Measurements from ENCODE around the gene HOXC4. TPM values are rescaled to one million over a fixed set of nuclear protein-coding genes. Genes with fewer than 3 reads are reported as not detected.

The HOXC4 gene
- total and polyA plus RNA-seq, 2 of the 4 experiments (the other 2 are of a cell fraction): under 0.01 to 0.26 TPM

Small RNA genes lying within 50 kb of the gene (microRNA-seq; reads per million reads assigned to microRNA genes)
- gene HOXC5 (ENCODE audit: insufficient read depth, insufficient read length) (not detected), gene MIR615 (ENCODE audit: insufficient read depth in 1 of 2, insufficient read length in 1 of 2, unreplicated experiment in 1 of 2) (2.1 to 117 reads per million in 2 experiments), gene RF00019 (ENCODE audit: insufficient read depth, insufficient read length) (not detected)

Small RNA genes lying within 50 kb of the gene (small RNA-seq; reads per million reads assigned to genes)
- gene HOXC5 (0 reads per million in 5 experiments), gene MIR615 (0.04 to 36.3 (median 2.6) reads per million in 5 experiments), gene RF00019 (0 reads per million in 5 experiments)

Other genes starting within 250 kb of the HOXC4 start
- not detected in 2 replicates for gene HOXC13, start 115.0 kb upstream of the HOXC4 start, total RNA-seq (2012; rRNA removed)
- gene HOXC13, start 115.0 kb upstream of the HOXC4 start, polyA plus RNA-seq (2012; rRNA removed): not detected in 2 replicates
- gene HOXC12, start 98.9 kb upstream of the HOXC4 start, total RNA-seq (2012; rRNA removed): not detected in 2 replicates
- not detected in 2 replicates for gene HOXC12, start 98.9 kb upstream of the HOXC4 start, polyA plus RNA-seq (2012; rRNA removed)
- gene HOXC11, start 80.7 kb upstream of the HOXC4 start, total RNA-seq (2012; rRNA removed): not detected in 2 replicates
- gene HOXC11, start 80.7 kb upstream of the HOXC4 start, polyA plus RNA-seq (2012; rRNA removed): not detected in 2 replicates
- not detected in 2 replicates for gene HOTAIR, start 78.9 kb upstream of the HOXC4 start, total RNA-seq (2012; rRNA removed)
- not detected in 2 replicates for gene HOTAIR, start 78.9 kb upstream of the HOXC4 start, polyA plus RNA-seq (2012; rRNA removed)
- gene HOXC10, start 68.7 kb upstream of the HOXC4 start, total RNA-seq (2012; rRNA removed): not detected in 2 replicates
- 0.15 TPM in 1 of 2 replicates, not detected in the other for gene HOXC10, start 68.7 kb upstream of the HOXC4 start, polyA plus RNA-seq (2012; rRNA removed)
- gene HOXC9, start 53.7 kb upstream of the HOXC4 start, total RNA-seq (2012; rRNA removed): not detected in 2 replicates
- 0.13 and 0.26 TPM in 2 replicates for gene HOXC9, start 53.7 kb upstream of the HOXC4 start, polyA plus RNA-seq (2012; rRNA removed)
- gene HOXC8, start 44.9 kb upstream of the HOXC4 start, total RNA-seq (2012; rRNA removed): 0.18 and 0.28 TPM in 2 replicates
- gene HOXC8, start 44.9 kb upstream of the HOXC4 start, polyA plus RNA-seq (2012; rRNA removed): 1.3 and 1.4 TPM in 2 replicates
- not detected in 2 replicates for gene HOXC6, start 25.4 kb upstream of the HOXC4 start, total RNA-seq (2012; rRNA removed)
- 1.1 TPM in 2 replicates for gene HOXC6, start 25.4 kb upstream of the HOXC4 start, polyA plus RNA-seq (2012; rRNA removed)
- gene HOXC5, start 20.8 kb upstream of the HOXC4 start, total RNA-seq (2012; rRNA removed): not detected in 2 replicates
- not detected in 2 replicates for gene HOXC5, start 20.8 kb upstream of the HOXC4 start, polyA plus RNA-seq (2012; rRNA removed)
- gene SMUG1, start 135.2 kb downstream of the HOXC4 start, total RNA-seq (2012; rRNA removed): 25.8 and 45.2 TPM in 2 replicates
- 36.3 and 37.3 TPM in 2 replicates for gene SMUG1, start 135.2 kb downstream of the HOXC4 start, polyA plus RNA-seq (2012; rRNA removed)
- gene CBX5, start 226.3 kb downstream of the HOXC4 start, total RNA-seq (2012; rRNA removed): 40.9 and 66.9 TPM in 2 replicates
- 15.3 and 18.0 TPM in 2 replicates for gene CBX5, start 226.3 kb downstream of the HOXC4 start, polyA plus RNA-seq (2012; rRNA removed)
- gene HNRNPA1, start 226.9 kb downstream of the HOXC4 start, total RNA-seq (2012; rRNA removed): 1,291 and 1,409 TPM in 2 replicates
- 631 and 747 TPM in 2 replicates for gene HNRNPA1, start 226.9 kb downstream of the HOXC4 start, polyA plus RNA-seq (2012; rRNA removed)
- 0.18 and 0.28 TPM in 2 replicates for gene NFE2, start 247.2 kb downstream of the HOXC4 start, total RNA-seq (2012; rRNA removed)
- gene NFE2, start 247.2 kb downstream of the HOXC4 start, polyA plus RNA-seq (2012; rRNA removed): 0.17 and 0.32 TPM in 2 replicates